Measurements from ENCODE around the gene FXYD2. TPM values are rescaled to one million over a fixed set of nuclear protein-coding genes. Genes with fewer than 3 reads are reported as not detected.
A peak's percentile ranks its signal among the peaks of the same experiment; 100 is the strongest.

FXYD2 gene
- total and polyA plus RNA-seq, 2 of the 13 experiments (the other 11 are each of a cell fraction or from before 2014, with no cell fraction given): 45.9 to 106 TPM

DNA sequence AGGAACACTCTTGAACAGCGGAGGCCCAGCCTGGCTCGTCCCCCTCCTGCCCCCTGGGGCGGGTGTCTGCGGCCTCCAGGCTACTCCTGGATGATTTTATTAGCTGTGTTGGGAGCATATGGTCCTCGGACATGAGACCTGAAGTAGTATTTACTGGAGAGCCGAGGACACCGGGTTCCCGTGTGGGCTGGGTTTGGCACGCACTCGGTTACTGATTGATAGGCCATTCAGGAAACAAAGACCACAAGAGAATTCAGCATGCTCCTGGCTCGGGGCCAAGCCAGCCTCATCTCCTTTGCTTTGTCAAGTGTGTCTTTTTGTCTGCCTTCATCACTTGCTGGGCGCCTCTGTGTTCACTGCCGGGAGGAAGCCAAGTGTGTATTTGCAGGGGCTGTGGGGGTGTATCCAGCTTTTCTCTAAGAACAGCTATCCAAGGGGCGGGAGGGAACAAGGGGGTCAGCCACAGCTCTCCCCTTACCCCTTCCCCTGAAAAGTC lies 9.7 kb downstream of the FXYD2 start:
- Histone ChIP-seq H3K36me3 (replicated peaks in 1 of 2; ENCODE audit: control insufficient read depth in 1 of 2, insufficient read depth in 2 of 2, low read length in 2 of 2) (no peaks in the 10 kb centered on the region), H4K20me1 (ENCODE audit: insufficient read depth, low read length) (peaks cover 3% of the 10 kb centered on the region; the same call in 1 of the 2 replicates), H3K79me2 (ENCODE audit: insufficient read depth, low read length) (no peaks in the 10 kb centered on the region), H3K27ac (ENCODE audit: extremely low read length, insufficient read depth, low read length) (no peak overlapping the region), H3K4me3 (replicated peaks in 1 of 3; ENCODE audit: insufficient read depth in 1 of 3, low read depth in 2 of 3, low read length in 3 of 3) (peak overlapping the region in 2 of 3 experiments; percentile 19 to 61; a peak in 3 of 6 replicates), H3K4me1 (ENCODE audit: insufficient read depth, low read length) (peaks cover 58% of the 10 kb centered on the region), H3K9me3 (ENCODE audit: low read length) (no peaks in the 10 kb centered on the region), H2AFZ (ENCODE audit: low read length) (no peak overlapping the region), H3K27me3 (ENCODE audit: control insufficient read depth in 1 of 2, insufficient read depth in 2 of 2, low read length in 2 of 2) (peaks cover 0 to 5% of the 10 kb centered on the region in 2 experiments; a peak in 1 of 5 replicates), H3K9ac (ENCODE audit: insufficient read depth, low read depth, low read length) (peak overlapping the region; percentile 34), H3K4me2 (ENCODE audit: low read depth, low read length) (peak overlapping the region; percentile 90)
- no TSS peak for BruUV-seq (replicated peaks)
- no peak for FAIRE-seq
- WGBS (ENCODE audit: low lambda C conversion rate): 0% methylated on average over 1 of the region's 14 CpGs
- peak; percentile 54 for DNase-seq (ENCODE audit: low spot score)
- ATAC-seq: peak; percentile 11; the same call in 2 of the 3 replicates
- in situ Hi-C loops (cut with HindIII; ENCODE audit: extremely low pct_ligation_motif_present, low pct_unique_long_range_greater_than_20kb) (no loop called here), intact Hi-C loops (cut with micrococcal nuclease; ENCODE audit: unreplicated experiment) (no loop called here)
- CTCF ChIA-PET (ENCODE audit: low intra/inter-chr PET ratio, low total read pairs): no interaction called here
- POLR2A ChIA-PET: interaction anchor here (1.2 to 2.2 kb wide), 2 partner anchors 10 to 389 kb away, joined by 3 to 10 read pairs; partner anchors contain the start of gene FXYD2
- TF ChIP-seq PAWR (CRISPR knock-in tag; IDR thresholded peaks at IDR 0.05; ENCODE audit: borderline replicate concordance) (no peak), ZNF317 (CRISPR knock-in tag; IDR thresholded peaks at IDR 0.05) (no peak), ZNF558 (CRISPR knock-in tag; IDR thresholded peaks at IDR 0.05; ENCODE audit: borderline replicate concordance) (no peak), ZNF121 (CRISPR knock-in tag; IDR thresholded peaks at IDR 0.05) (no peak), HNRNPK (IDR thresholded peaks at IDR 0.05; ENCODE audit: low read depth, low read length, poor library complexity, severe bottlenecking) (no peak), ZSCAN29 (CRISPR knock-in tag; conservative IDR thresholded peaks at IDR 0.05) (no peak), NFRKB (IDR thresholded peaks at IDR 0.05) (no peak), RFXAP (CRISPR knock-in tag; IDR thresholded peaks at IDR 0.05; ENCODE audit: borderline replicate concordance) (no peak), ZNF34 (CRISPR knock-in tag; IDR thresholded peaks at IDR 0.05; ENCODE audit: borderline replicate concordance) (no peak), ZBTB20 (CRISPR knock-in tag; IDR thresholded peaks at IDR 0.05; ENCODE audit: borderline replicate concordance, low read depth) (no peak), PPARG (CRISPR knock-in tag; conservative IDR thresholded peaks at IDR 0.05) (no peak), SOX6 (IDR thresholded peaks at IDR 0.05) (no peak), SOX6 (CRISPR knock-in tag; IDR thresholded peaks at IDR 0.05) (peak; percentile 47; the same call in 1 of the 2 replicates), TCF7L2 (IDR thresholded peaks at IDR 0.05; ENCODE audit: low read depth, low read length) (no peak), AGO1 (IDR thresholded peaks at IDR 0.05; ENCODE audit: low read depth, low read length, poor library complexity, severe bottlenecking) (peak; percentile 92)
- TF ChIP-seq, protein P1, sequence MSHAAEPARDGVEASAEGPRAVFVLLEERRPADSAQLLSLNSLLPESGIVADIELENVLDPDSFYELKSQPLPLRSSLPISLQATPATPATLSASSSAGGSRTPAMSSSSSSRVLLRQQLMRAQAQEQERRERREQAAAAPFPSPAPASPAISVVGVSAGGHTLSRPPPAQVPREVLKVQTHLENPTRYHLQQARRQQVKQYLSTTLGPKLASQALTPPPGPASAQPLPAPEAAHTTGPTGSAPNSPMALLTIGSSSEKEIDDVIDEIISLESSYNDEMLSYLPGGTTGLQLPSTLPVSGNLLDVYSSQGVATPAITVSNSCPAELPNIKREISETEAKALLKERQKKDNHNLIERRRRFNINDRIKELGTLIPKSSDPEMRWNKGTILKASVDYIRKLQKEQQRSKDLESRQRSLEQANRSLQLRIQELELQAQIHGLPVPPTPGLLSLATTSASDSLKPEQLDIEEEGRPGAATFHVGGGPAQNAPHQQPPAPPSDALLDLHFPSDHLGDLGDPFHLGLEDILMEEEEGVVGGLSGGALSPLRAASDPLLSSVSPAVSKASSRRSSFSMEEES (CRISPR knock-in tag; IDR thresholded peaks at IDR 0.05): no peak
- TF ChIP-seq, protein P2, sequence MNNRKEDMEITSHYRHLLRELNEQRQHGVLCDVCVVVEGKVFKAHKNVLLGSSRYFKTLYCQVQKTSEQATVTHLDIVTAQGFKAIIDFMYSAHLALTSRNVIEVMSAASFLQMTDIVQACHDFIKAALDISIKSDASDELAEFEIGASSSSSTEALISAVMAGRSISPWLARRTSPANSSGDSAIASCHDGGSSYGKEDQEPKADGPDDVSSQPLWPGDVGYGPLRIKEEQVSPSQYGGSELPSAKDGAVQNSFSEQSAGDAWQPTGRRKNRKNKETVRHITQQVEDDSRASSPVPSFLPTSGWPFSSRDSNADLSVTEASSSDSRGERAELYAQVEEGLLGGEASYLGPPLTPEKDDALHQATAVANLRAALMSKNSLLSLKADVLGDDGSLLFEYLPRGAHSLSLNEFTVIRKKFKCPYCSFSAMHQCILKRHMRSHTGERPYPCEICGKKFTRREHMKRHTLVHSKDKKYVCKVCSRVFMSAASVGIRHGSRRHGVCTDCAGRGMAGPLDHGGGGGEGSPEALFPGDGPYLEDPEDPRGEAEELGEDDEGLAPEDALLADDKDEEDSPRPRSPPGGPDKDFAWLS (CRISPR knock-in tag; IDR thresholded peaks at IDR 0.05; ENCODE audit: borderline replicate concordance): no peak
- TF ChIP-seq, protein P3, sequence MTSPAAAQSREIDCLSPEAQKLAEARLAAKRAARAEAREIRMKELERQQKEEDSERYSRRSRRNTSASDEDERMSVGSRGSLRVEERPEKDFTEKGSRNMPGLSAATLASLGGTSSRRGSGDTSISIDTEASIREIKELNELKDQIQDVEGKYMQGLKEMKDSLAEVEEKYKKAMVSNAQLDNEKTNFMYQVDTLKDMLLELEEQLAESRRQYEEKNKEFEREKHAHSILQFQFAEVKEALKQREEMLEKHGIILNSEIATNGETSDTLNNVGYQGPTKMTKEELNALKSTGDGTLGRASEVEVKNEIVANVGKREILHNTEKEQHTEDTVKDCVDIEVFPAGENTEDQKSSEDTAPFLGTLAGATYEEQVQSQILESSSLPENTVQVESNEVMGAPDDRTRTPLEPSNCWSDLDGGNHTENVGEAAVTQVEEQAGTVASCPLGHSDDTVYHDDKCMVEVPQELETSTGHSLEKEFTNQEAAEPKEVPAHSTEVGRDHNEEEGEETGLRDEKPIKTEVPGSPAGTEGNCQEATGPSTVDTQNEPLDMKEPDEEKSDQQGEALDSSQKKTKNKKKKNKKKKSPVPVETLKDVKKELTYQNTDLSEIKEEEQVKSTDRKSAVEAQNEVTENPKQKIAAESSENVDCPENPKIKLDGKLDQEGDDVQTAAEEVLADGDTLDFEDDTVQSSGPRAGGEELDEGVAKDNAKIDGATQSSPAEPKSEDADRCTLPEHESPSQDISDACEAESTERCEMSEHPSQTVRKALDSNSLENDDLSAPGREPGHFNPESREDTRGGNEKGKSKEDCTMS (CRISPR knock-in tag; conservative IDR thresholded peaks at IDR 0.05): no peak

All from HepG2 (cell line).